Measurements from ENCODE around the gene IFIT1.
"Not testable (repeated sequence)": the region's sequence is repeated elsewhere in the genome, so short reads cannot be mapped to it uniquely, and the experiment has no call there.

Gene IFIT1, protein sequence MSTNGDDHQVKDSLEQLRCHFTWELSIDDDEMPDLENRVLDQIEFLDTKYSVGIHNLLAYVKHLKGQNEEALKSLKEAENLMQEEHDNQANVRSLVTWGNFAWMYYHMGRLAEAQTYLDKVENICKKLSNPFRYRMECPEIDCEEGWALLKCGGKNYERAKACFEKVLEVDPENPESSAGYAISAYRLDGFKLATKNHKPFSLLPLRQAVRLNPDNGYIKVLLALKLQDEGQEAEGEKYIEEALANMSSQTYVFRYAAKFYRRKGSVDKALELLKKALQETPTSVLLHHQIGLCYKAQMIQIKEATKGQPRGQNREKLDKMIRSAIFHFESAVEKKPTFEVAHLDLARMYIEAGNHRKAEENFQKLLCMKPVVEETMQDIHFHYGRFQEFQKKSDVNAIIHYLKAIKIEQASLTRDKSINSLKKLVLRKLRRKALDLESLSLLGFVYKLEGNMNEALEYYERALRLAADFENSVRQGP

DNA sequence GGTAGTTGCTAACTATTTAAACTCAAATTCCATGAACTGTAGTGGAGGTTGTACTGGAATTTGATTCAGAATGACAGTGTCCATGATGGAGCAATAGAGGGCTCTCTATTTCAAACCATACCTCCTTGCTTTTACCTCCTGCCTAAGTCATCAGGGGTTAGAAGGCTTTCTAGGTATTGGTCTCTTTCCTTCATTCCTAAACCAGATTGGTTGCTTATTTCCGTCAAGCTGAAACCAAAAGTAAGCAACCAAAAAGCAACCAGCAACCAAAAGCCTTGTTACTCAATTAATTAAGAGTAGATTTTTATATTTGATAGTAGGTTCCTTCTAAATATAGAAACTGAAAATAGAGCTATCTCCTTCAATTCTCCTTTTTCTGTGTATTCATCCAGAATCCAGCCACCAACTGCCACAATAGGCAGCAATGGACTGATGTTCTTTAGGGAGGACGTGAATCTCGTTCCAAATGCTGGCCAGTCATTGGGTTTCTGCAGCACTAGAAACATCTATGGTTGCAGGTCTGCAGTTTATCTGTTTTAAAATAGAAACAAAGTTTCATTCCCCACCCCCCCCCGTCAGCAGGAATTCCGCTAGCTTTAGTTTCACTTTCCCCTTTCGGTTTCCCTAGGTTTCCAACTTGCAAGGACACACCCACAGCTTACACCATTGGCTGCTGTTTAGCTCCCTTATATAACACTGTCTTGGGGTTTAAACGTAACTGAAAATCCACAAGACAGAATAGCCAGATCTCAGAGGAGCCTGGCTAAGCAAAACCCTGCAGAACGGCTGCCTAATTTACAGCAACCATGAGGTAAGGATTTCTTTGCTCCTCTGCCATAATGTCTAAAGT lies at the start of gene IFIT1:
Gene IFIT1 (plus strand): TSS at position 717 of the 850 bp plus-strand sequence. CDS start 90 bp downstream, at position 807.
- DNase-seq, result no peak

DNA sequence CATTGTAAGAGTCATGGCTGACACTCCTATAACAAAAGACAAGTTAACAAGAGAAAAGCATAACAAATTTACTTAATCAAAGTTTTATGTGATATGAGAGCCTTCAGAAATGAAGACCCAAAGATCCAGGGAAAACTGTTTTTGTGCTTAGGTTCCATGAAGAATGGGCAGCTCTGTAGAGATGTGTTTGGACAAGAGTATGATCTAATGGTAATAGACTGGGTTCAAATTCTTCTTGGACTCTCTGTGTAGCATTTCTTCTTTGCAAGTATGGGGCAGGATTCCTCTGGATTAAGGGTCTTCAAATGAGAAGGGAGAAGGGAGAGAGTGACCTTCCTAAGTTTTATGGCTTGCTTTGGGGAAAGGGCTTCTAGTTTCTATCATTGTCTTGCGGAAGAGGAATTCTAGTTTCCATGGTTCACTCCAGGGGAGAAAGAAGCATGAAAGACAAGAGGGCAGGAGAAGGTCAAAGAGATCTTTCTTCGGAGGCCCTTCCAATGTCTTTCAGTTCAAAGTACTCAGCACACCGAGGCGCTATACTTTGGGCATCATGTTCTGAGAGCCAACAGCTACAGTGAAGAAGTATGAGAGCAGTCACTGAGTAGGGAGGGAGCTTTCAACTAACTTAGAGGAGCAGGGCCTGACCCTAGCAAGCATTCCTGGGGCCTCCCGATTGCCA lies 49.2 kb upstream of the IFIT1 start:
- no peak for DNase-seq

DNA sequence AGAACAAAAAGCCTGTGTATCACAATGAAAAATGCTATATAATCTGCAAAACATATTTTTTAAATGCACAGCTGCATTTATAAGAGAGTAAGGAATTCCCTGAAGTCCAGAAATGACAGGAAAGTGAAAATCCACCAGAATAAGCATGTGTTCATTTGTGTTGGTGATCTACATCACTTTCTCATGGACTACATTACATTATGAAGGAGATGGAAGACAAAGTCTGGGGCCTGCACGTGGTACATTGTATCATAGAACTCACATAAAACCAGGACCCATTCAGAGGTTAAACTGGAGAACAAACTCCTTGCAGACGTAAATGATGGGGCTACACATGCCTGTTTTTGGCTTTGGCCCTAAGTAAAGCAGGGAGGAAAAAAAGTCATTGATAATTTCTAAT lies 48.3 kb upstream of the IFIT1 start:
- no peak for DNase-seq

DNA sequence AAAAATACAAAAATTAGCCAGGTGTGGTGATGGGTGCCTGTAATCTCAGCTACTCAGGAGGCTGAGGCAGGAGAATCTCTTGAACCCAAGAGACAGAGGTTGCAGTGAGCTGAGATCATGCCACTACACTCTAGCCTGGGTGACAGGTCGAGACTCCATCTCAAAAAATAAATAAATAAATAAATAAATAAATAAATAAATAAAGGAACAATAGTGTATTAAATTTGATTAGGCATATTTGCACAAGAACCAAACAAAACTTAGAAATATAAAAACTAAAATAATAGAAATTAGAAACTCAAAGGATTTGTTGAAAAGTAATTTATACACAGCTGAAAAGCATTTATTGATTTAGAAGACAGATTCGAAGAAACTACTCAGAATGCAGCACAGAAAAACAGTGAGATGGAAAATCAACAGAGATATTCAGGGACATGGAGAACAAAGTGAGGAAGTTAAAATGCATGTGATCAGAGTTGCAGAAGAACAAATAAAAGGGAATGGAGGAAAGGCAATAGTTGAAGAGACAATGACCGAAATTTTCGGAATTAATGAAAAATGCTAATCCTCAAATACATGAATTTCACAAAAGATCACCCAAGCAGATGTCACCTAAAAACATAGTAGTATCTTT lies 46.9 kb upstream of the IFIT1 start:
- no peak for DNase-seq

DNA sequence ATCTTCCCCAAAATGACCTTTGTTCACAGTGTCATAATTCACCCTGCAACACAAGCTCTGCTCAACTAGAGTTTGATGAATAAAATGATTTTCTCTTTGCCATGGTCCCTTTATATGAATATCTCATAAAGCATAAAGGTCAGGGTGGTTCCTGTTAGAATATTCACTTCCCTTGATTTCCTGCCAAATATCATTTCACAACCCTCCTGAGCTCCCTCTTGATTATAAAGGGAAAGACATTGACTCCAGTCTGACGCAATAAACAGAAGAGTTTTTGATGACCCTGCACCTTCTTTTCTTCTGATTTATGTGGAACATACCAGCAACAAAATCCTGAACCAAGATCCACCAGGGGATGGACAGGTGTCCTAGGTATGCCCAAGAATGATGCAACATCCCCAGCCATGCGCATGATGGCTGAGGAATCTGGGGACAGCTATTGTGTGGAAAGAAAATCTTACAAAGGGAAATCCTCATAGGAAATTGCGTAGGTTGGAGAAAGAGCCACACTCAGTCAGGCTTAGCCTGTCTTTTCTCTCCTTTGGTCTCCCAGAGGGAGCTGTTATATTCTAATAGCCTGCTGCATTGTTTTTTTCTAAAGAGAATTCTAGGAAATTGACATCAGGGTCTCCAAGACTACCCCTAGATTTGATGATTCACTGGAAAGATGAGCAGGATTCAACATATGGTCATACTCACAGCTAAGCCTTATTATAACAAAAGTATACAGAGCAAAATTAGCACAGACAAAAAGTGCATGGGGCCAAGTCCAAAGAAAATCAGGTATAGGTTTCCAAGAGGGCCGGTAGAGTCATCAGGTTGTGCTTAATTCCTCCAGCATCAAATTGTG lies 45.8 kb upstream of the IFIT1 start:
- no peak for DNase-seq

DNA sequence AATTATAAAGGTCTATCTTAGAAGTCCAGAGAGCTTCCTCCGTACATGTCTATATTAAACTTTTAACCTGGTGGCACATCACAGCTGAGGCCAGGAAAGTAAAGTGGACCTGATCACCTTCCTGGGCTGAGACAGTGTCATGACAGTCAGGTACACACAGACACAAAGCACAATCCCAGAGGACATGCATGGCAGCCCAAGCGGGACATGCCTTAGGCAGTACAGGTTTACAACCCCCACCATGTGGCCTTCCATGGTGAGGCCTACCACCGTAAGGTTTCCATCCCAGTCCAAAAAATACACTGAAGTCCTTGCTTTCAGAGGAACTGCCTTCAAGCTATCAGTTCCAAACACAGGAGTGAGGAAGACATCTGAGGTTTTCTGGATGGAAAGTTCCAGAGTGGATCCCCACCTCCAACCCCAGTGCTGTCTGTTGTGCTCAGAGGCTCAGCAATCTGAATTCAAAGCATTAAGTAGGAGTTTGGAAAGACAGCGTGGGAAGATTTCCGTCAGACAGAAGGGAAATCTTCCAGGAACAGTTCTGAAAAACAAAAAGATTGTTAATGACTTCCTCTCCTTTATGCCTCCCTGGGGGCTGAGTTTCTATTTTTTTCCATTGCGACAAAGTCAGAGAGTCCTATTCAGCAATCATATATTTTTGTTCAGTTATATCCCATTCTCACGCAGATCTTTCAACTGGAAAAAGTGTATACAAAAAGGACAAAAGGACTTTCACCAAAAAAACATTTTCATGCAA lies 44.5 kb upstream of the IFIT1 start:
- no peak for DNase-seq

DNA sequence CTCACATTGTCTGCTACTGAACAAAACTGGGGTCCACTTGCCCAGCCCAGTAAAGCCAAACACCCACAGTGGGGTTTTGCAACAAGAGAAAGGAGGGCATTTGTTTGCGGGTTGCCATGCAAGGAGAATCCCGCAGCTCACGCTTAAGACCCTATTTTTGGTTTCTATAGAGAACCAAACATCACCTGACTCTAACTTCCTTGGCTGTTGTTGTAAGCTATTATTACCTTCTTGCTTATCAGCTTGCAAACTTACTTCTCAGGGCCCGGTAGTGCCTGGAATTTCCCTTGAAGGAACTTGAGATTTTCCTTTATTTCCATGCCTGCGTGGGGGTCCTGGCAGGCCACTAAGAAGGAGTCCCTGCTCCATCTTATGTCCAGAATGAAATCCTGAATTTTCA lies 43.9 kb upstream of the IFIT1 start:
- no peak for DNase-seq

DNA sequence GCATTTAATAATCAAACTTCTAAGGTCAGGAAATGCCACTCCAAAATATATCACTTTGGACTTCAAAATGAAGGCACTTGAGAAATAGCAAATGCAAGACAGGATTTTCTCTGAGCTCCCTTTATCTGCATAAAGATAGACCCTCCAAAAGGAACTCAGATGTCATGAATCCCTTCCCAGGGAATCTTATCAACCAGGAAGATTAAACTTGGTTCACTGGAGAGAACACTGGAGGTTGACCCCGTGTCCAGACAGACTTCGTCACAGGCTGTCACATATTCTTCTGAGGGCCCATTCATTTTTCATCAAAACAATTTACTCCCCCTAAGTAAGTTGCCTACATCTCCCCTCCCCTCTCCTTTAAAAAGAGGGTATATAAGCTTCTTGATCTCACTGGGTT lies 43.4 kb upstream of the IFIT1 start:
- DNase-seq, result no peak

DNA sequence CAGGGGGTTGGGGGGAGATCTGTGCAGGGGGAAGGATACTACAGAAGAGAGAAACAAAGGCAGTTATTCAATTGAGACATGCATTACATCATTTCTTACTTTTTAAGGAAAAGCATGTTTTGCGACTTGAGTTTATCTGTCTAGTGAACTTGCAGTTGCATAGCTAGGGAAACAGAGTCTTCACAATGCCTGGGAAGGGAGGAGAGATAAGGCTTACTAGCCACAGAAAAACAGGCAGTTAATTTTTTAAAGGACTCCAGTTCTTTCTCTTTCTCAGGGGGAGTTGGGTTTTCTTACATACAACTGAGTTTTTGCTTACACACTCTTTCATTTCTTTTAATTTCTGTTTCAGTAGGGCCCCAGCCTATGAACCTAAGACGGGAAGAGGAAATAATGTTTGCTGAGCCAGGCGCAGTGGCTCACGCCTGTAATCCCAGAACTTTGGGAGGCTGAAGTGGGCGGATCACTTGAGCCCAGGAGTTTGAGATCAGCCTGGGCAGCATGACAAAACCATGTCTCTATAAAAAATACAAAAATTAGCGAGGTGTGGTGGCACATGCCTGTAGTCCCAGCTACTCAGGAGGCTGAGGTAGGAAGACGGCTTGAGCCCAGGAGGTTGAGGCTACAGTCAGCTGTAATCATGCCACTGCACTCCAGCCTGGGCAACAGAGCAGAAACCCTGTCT lies 41.6 kb upstream of the IFIT1 start:
- DNase-seq, result not testable (repeated sequence)

DNA sequence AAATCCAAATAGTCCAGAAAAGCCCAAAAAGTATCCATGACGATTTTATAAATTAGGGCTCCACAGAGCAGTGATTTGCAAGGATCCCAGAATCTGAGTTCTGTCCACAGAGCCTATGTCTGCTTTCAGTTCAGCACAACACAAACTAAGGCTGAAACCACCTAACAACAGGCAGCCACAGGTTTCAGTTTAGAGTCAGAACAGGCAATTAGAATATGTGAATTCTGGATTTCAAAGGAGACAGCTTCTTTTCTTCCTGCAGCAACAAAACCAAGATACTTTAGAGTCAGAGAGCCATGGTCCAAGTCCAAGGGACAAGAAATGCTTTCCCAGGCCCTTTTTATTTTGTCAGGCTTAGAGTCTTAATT lies 41.0 kb upstream of the IFIT1 start:
- no peak for DNase-seq

DNA sequence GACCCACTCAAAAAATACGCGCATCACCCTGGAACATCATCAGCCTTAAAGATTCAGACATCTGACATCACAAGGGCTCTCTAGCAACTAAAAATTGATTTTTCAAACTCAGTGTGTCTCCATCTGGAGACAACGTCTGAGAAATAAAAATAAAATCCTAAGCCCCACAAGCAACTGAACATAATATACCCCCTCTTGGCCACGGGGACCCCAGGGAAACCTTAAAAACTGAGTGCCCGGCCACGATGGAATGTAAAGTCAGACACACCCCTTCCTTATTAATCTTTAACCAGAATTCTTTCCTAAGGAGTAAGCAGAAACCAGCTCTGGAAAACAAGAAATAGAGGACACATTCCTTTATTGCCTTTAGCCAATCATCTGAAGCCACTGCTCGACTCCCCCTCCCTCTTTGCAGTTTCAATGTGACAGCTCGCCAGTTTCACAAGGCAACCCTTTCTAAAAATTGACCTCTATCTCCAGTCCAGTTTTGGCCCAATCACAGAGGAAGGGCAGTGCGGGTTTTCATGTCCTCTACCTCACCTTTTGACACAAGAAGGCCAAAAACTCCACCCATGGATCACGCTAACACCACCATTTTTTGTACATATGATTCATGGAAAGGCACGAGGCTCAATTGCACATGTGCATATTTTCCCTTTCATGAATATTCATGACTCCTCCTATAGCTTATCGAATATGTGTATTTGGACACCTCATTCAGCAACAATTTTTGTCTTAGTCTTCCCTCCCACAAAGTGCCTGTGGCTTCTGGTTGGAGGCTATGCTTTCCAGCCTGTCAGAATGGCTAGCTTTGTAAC lies 40.4 kb upstream of the IFIT1 start:
- DNase-seq, result no peak

DNA sequence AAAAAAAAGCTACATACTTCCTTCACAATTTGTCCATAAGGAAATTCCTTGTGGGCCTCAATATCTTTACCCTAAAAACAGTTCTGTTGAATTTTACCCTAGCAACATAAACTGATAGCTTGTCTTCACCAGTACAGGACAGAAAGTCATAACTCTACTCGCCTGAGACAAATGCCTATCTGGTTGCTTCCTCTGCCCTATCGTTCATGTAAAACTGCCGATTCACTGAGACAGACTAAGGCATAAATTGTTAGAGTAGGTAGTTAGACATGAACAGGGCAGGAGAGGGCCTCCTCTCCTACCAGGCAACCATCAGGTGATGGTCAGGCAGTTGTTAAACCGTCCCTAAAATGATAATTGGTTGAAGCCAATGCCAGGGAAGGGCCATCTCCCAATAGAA lies 39.6 kb upstream of the IFIT1 start:
- no peak for DNase-seq

DNA sequence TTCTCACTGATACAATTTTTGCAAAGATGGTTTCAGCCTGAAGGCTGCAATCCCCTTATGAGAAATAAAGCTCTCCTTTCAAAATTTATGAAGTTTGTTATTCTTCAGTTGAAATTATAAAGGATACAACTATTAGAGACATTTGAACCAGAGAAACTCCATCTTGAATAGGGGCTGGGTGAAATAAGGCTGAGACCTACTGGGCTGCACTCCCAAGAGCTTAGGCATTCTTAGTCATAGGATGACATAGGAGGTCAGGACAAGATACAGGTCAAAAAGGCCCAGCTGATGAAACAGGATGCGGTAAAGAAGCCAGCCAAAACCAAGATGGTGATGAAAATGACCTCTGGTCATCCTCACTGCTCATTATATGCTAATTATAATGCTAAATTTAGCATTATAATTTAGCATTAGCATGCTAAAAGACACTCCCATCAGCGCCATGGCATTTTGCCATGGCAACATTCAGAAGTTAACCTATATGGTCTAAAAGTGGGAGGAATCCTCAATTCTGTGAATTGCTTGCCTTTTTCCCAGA lies 37.0 kb upstream of the IFIT1 start:
- no peak for DNase-seq

DNA sequence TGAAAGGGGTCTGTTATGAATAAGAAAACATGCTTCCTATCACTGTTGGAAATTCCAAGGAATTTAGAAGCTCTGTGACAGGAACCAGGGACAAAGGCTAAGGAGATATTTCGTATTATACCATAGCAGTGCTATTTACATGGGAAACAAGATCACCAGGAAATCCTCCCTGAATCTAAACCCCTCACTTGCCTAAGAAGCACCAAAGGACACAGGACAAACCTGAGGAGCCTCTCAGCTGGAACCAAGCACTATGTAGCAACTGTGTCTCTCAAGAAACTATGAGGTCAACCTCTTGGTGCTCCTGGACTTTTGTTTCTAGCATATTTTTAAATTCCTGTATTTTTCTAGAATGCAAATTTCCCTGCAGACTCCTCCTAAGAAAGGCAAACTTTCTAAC lies 35.3 kb upstream of the IFIT1 start:
- DNase-seq, result no peak

DNA sequence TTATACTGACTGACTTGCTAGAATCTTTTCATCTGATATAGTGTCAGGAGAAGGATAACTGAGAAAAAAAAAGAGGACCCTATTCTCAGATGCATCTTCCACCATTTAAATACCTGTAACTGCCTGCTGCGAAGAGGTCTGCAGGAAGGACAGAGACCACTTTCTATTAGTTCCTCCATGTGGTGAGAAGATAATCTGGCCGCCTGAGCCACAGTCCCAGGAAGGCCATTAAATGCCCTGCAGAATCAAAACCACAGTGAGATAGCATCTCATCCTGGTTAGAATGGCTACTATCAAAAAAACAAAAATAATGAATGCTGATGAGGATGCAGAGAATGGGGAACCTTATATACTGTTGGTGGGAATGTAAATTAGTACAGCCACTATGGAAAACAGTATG lies 34.4 kb upstream of the IFIT1 start:
- DNase-seq, result no peak

DNA sequence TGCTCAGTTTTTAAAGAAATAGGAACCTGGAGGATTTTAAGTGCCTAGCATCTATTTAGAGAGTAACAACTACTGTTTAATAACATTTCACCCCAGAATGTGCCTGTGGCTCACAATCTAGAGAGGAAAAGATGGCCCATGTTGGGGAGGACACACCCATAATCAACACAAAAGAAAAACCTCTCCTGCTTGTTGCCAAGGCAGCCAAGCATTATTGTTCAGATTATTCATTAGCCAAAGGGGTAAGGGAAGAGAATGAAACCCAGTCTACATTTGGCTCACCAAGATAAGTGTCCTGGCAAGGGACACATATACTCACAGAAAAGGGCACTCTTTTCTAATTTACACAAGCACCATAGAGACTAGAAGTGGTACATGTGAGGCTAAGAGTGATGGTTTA lies 32.3 kb upstream of the IFIT1 start:
- no peak for DNase-seq

DNA sequence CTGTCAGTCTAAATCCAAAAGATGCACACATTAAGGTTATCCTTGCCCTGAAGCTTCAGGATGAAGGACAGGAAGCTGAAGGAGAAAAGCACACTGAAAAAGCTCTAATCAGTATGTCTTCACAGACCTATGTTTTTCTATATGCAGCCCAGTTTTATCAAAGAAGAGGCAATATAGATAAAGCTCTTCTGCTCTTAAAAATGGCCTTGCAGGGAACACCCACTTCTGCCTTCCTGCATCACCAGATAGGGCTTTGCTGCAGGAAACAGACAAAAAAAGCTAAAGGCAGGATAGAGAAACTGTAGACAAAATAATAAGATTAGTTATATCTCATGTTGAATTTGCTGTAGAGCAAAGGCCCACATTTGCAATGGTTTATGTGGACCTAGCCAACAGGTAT lies 29.5 kb upstream of the IFIT1 start:
- DNase-seq, result no peak

DNA sequence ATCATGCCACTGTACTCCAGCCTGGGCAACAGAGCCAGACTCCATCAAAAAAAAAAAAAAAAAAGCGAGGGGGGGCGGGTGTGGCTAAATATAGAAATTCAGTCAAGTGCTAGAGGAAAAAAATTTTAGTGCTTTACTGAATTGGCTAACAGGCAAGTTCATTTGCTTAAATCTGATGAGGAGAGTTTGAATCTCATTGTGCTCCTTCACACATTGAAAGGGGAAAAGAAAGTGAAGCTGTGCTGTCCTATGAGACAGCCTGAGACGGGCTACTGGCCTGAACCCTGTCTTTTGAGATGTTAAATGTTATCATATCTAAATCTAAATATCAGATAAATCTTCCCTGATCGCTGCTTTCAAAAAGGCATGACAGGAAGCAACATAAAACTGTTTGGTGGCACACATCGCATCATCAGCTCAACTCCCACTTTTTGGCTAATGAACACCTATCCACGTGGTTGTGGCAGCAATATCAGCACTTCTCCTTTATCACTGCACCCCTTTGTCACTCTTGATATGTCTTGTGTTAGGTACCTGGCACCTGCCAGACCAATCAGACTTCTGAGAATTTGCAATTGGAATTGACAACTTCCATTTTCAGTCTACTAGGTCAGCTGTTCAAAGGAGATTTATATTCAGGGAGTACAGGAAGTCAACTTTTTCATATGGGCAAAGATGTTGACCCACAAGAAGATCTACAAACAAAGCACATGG lies 28.5 kb upstream of the IFIT1 start:
- DNase-seq, result no peak

DNA sequence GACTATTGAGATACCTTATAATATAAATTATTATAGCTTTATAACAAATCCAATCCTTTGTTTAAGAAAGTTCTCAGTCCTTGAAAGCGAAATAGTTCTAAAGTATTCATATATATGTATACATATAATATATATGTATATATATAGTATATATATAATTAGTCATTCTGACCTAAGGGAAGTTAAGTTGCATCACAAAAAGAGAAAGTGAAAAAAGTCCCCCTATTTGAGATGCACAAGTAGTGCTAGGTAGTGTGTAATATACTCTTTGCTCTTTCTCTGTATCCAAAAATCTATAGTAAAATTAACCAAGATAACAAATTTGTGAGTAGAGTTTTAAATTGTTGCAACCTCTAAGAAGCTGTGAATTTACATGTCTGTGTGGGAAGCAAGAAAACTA lies 27.9 kb upstream of the IFIT1 start:
- DNase-seq, result no peak
